H9 (cell line): ENCODE measurements around the gene ICAM4. TPM values are rescaled to one million over a fixed set of nuclear protein-coding genes. Genes with fewer than 3 reads are reported as not detected.

ENCODE experiments used
- DNase-seq: peaks from one replicate; pipeline ENCODE4 v3.0.0-alpha.2; 2017
- H2AFZ ChIP-seq: one replicate; pipeline ENCODE4 v1.6.1; 2013; ENCODE audit warnings: mild to moderate bottlenecking, low read length, control low read depth, moderate library complexity
- H2AK5ac ChIP-seq: 2 replicates; pipeline ENCODE4 v1.6.1; 2013; ENCODE audit warnings: low read length, control low read depth, mixed read lengths; ENCODE audit not compliant: insufficient read length
- H2BK120ac ChIP-seq: one replicate; pipeline ENCODE4 v1.6.1; 2013; ENCODE audit warnings: low read depth, mild to moderate bottlenecking, low read length, control low read depth, inconsistent platforms; ENCODE audit not compliant: poor library complexity, severe bottlenecking
- H2BK12ac ChIP-seq: 2 replicates; pipeline ENCODE4 v1.6.1; 2013; ENCODE audit warnings: low read length, control low read depth, mixed read lengths, low read depth; ENCODE audit not compliant: insufficient read length
- H2BK15ac ChIP-seq: 2 replicates; pipeline ENCODE4 v1.6.1; 2013; ENCODE audit warnings: low read depth, low read length, control low read depth
- H2BK20ac ChIP-seq: one replicate; pipeline ENCODE4 v1.6.1; 2013; ENCODE audit warnings: low read depth, mild to moderate bottlenecking, low read length, control low read depth, inconsistent platforms; ENCODE audit not compliant: poor library complexity, severe bottlenecking
- H2BK5ac ChIP-seq: 2 replicates; pipeline ENCODE4 v1.6.1; 2013; ENCODE audit warnings: low read length, control low read depth, mixed read lengths; ENCODE audit not compliant: insufficient read length
- H3K14ac ChIP-seq: 2 replicates; pipeline ENCODE4 v1.6.1; 2013; ENCODE audit warnings: low read length, control low read depth; ENCODE audit not compliant: insufficient read depth
- H3K18ac ChIP-seq: 2 replicates; pipeline ENCODE4 v1.6.1; 2013; ENCODE audit warnings: low read depth, mild to moderate bottlenecking, mixed read lengths, low read length, control low read depth; ENCODE audit not compliant: insufficient read length
- H3K23ac ChIP-seq: 2 replicates; pipeline ENCODE4 v1.6.1; 2013; ENCODE audit warnings: low read length, control low read depth, mixed read lengths, low read depth; ENCODE audit not compliant: insufficient read length
- H3K23me2 ChIP-seq: 2 replicates; pipeline ENCODE4 v1.6.1; 2013; ENCODE audit warnings: low read depth, mild to moderate bottlenecking, mixed read lengths, low read length, control low read depth; ENCODE audit not compliant: insufficient read length, poor library complexity, severe bottlenecking
- H3K27ac ChIP-seq: 2 replicates; pipeline ENCODE4 v1.5.1; 2013; ENCODE audit warnings: low read length, control low read depth, mixed read lengths, low read depth; ENCODE audit not compliant: insufficient read length
- H3K27me3 ChIP-seq: 2 replicates; pipeline ENCODE4 v1.6.1; 2013; ENCODE audit warnings: low read length, control low read depth, inconsistent platforms; ENCODE audit not compliant: insufficient read depth
- H3K4ac ChIP-seq: 2 replicates; pipeline ENCODE4 v1.6.1; 2013; ENCODE audit warnings: low read depth, mild to moderate bottlenecking, control low read depth, inconsistent platforms, low read length, moderate library complexity
- H3K4me1 ChIP-seq: 2 replicates; pipeline ENCODE4 v1.6.1; 2013; ENCODE audit warnings: low read length, control low read depth, inconsistent platforms; ENCODE audit not compliant: insufficient read depth
- H3K4me2 ChIP-seq: 2 replicates; pipeline ENCODE4 v1.6.1; 2013; ENCODE audit warnings: low read length, control low read depth, mixed read lengths; ENCODE audit not compliant: insufficient read length, insufficient read depth
- H3K56ac ChIP-seq: 2 replicates; pipeline ENCODE4 v1.6.1; 2013; ENCODE audit warnings: low read depth, mild to moderate bottlenecking, mixed read lengths, low read length, control low read depth; ENCODE audit not compliant: insufficient read length
- H3K79me1 ChIP-seq: 2 replicates; pipeline ENCODE4 v1.6.1; 2013; ENCODE audit warnings: low read depth, mild to moderate bottlenecking, moderate library complexity, low read length, control low read depth, inconsistent platforms; ENCODE audit not compliant: insufficient read depth, poor library complexity, severe bottlenecking
- H3K79me2 ChIP-seq: 2 replicates; pipeline ENCODE4 v1.6.1; 2013; ENCODE audit warnings: low read length, control low read depth, inconsistent platforms; ENCODE audit not compliant: insufficient read depth
- H3K9ac ChIP-seq: 2 replicates; pipeline ENCODE4 v1.6.1; 2013; ENCODE audit warnings: low read length, control low read depth, mixed read lengths; ENCODE audit not compliant: insufficient read length; ENCODE audit errors: extremely low read depth
- H3K9me3 ChIP-seq: one replicate; pipeline ENCODE4 v1.6.1; 2013; ENCODE audit warnings: low read depth, low read length, inconsistent platforms; ENCODE audit not compliant: control insufficient read depth
- H3T11ph ChIP-seq: one replicate; pipeline ENCODE4 v1.6.1; 2013; ENCODE audit warnings: mild to moderate bottlenecking, low read length, control low read depth, inconsistent platforms
- H4K20me1 ChIP-seq: one replicate; pipeline ENCODE4 v1.6.1; 2013; ENCODE audit not compliant: control insufficient read depth, insufficient read length, insufficient read depth
- H4K5ac ChIP-seq: 2 replicates; pipeline ENCODE4 v1.6.1; 2013; ENCODE audit warnings: low read depth, mild to moderate bottlenecking, mixed read lengths, low read length, control low read depth; ENCODE audit not compliant: insufficient read length
- H4K8ac ChIP-seq: replicated peaks from 2 replicates; pipeline ENCODE4 v1.6.1; 2013; ENCODE audit warnings: low read length, control low read depth, mixed read lengths, low read depth; ENCODE audit not compliant: insufficient read length
- H4K91ac ChIP-seq: 2 replicates; pipeline ENCODE4 v1.6.1; 2013; ENCODE audit warnings: low read depth, mild to moderate bottlenecking, moderate library complexity, mixed read lengths, low read length, control low read depth; ENCODE audit not compliant: insufficient read length
- H3K27ac Mint-ChIP-seq, 3 experiments: 2 replicates in 2 of 3; 3 replicates in 1 of 3; pipeline ENCODE4 v1.8.0; 2020 to 2021; ENCODE audit warnings: mixed read lengths in 3 of 3, mild to moderate bottlenecking in 1 of 3, moderate library complexity in 1 of 3
- H3K27me3 Mint-ChIP-seq: 2 replicates; pipeline ENCODE4 v1.8.0; 2021; ENCODE audit warnings: low read depth, mild to moderate bottlenecking, moderate library complexity, mixed read lengths
- H3K36me3 Mint-ChIP-seq, 3 experiments: 2 replicates in 2 of 3; 3 replicates in 1 of 3; pipeline ENCODE4 v1.8.0; 2020 to 2021; ENCODE audit warnings: low read depth in 3 of 3, mixed read lengths in 3 of 3; ENCODE audit not compliant: insufficient read depth in 1 of 3
- H3K4me1 Mint-ChIP-seq, 2 experiments: 2 replicates each; pipeline ENCODE4 v1.8.0; 2020; ENCODE audit warnings: mixed read lengths in 2 of 2
- H3K4me3 Mint-ChIP-seq, 2 experiments: 2 replicates in 1 of 2; 3 replicates in 1 of 2; pipeline ENCODE4 v1.8.0; 2020 to 2021; ENCODE audit warnings: mild to moderate bottlenecking in 2 of 2, mixed read lengths in 2 of 2, moderate library complexity in 1 of 2
- H3K9me3 Mint-ChIP-seq, 2 experiments: 2 replicates in 1 of 2; 3 replicates in 1 of 2; pipeline ENCODE4 v1.8.0; 2020; ENCODE audit warnings: mild to moderate bottlenecking in 2 of 2, mixed read lengths in 2 of 2, moderate library complexity in 1 of 2
- CTCF ChIP-seq: fragments of 200-600 bp; sonication (generic); conservative IDR thresholded peaks from 3 replicates; pipeline ENCODE4 v1.8.0; 2021; ENCODE audit warnings: antibody characterized with exemption, mild to moderate bottlenecking
- WGBS: extraction: QIAGEN DNeasy Blood & Tissue Kit; methylation state at CpG from one replicate; pipeline ENCODE4 v1.1.7; 2013; ENCODE audit warnings: missing lambda C conversion rate, low lambda C conversion rate, mixed read lengths; ENCODE audit not compliant: insufficient read length; ENCODE audit errors: extremely low coverage; 5-methylcytosine and 5-hydroxymethylcytosine counted together
- total RNA-seq: library from RNA; stranded (reverse); gene quantifications from 2 replicates; pipeline ENCODE4 v1.2.1, GENCODE V29; 2021

The ICAM4 gene
- total RNA-seq, 1 experiment from 2014 or later = 1.1 TPM

GRCh38 chr19:10289167-10289835 lies 2.5 kb downstream of the ICAM4 start:
- Histone ChIP-seq H3K9me3 (no peaks in the 10 kb centered on the region), H3K79me1 (no peaks in the 10 kb centered on the region), H2AK5ac (no peak overlapping the region), H2AFZ (no peak overlapping the region), H3K18ac (no peak overlapping the region), H3K14ac (no peak overlapping the region), H2BK15ac (no peak overlapping the region), H3K79me2 (no peaks in the 10 kb centered on the region), H4K5ac (no peak overlapping the region), H3K9ac (no peak overlapping the region), H3K4me1 (no peaks in the 10 kb centered on the region; the same call in 1 of the 2 replicates), H2BK5ac (no peak overlapping the region), H3K27me3 (peaks cover 50% of the 10 kb centered on the region), H3K4ac (no peak overlapping the region), H3K56ac (no peak overlapping the region), H3K23me2 (peaks cover 34% of the 10 kb centered on the region), H4K8ac (no peak overlapping the region), H3T11ph (no peak overlapping the region), H4K91ac (no peak overlapping the region), H2BK20ac (no peak overlapping the region), H3K23ac (no peak overlapping the region), H3K4me2 (peak overlapping the region; percentile 92), H4K20me1 (no peaks in the 10 kb centered on the region), H2BK120ac (no peak overlapping the region), H3K27ac (no peak overlapping the region), H2BK12ac (no peak overlapping the region)
- H3K36me3 Mint-ChIP-seq = peaks cover 0 to 7% (median 0%) of the 10 kb centered on the region in 3 experiments; a peak in 4 of 7 replicates
- no peak for TF ChIP-seq CTCF
- WGBS = no CpG with 5 or more reads among the region's 50 CpGs
- H3K9me3 Mint-ChIP-seq = peaks cover 0 to 5% of the 10 kb centered on the region in 2 experiments; a peak in 3 of 5 replicates
- peak overlapping the region; percentile 59 to 92 for H3K4me3 Mint-ChIP-seq
- peaks cover 93% of the 10 kb centered on the region for H3K27me3 Mint-ChIP-seq
- peak; percentile 85 for DNase-seq
- no peak overlapping the region for H3K27ac Mint-ChIP-seq
- H3K4me1 Mint-ChIP-seq = peaks cover 11 to 41% of the 10 kb centered on the region in 2 experiments
